ENCODE data around the gene RPL12. TPM values are rescaled to one million over a fixed set of nuclear protein-coding genes. Genes with fewer than 3 reads are reported as not detected.
"Not testable (repeated sequence)": the region's sequence is repeated elsewhere in the genome, so short reads cannot be mapped to it uniquely, and the experiment has no call there.

The RPL12 gene
- total RNA-seq, 1 donor from 2014 or later, result 764 TPM

DNA sequence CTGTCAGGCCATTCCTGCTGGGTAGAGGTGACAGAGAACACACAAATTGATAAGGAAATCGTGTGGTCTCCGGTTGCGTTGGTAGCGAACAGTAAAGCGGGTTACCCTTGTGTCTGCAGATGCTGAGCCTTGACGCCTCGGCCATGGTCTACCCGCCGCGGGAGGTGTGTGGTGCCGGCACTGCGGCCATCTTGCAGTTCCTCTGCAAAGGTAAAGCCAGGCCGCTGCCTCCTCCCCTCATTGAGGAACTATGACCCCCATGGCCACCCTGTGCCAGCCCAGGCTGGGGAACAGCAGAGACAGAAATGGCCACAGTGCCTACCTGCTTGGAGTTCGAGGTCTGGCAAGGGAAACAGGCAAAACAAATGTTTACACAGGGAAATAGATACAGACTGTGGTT, 16.4 kb upstream of the RPL12 start:
- DNase-seq (ENCODE audit: low spot score), result no peak

DNA sequence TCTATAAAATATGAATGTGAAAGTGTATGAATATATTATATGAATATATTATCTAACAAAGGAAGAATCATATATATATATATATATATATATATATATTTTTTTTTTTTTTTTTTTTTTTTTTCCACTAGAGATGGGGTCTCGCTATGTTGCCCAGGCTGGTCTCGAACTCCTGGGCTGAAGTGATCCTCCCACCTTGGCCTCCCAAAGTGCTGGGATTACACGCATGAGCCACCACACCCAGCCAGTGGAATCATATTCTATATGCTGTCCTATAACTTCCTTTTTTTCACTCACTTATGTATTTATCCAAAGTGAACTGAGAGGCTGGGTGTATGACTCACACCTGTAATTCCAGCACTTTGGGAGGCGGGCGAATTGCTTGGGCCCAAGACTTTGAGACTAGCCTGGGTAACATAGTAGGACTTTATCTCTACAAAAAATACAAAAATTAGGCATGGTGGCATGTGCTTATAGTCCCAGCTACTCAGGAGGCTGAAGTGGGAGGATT, 15.3 kb upstream of the RPL12 start:
- not testable (repeated sequence) for DNase-seq (ENCODE audit: low spot score)

DNA sequence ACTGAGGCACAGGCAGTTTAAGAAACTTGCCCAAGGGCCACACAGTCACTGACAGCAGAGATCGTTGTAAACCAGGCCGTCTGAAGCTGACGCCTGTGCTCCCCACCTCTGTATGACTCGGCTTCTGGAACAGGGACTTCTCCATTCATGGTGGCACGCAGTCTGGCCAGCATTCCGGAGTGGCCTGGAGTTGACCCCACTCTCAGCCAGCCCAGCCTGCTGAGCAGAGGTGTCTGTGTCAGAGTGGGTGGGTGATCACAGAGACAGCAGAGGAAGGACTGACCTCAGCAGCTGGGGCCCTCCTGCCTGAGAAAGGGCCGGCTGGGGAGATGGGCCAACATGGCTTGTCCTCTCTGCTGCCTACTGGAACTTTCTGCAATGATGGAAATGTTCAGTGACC, 12.7 kb upstream of the RPL12 start:
- no peak for DNase-seq (ENCODE audit: low spot score)

DNA sequence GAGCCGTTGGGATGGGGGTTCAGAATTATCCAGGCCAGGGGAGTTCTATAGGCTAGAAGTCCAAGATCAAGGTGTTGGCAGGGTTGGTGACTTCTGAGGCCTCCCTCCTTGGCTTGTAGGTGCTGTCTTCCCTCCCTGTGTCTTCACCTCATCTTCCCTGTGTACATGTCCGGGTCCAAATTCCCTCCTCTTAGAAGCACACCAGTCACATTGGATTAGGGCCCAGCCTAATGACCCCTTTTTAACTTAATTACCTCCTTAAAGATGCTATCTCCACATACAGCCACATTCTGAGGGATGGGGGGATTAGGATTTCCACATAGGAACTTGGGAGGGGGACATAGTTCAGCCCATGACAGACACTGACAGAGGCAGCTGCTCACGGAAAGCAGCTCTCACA, 12.2 kb upstream of the RPL12 start:
- DNase-seq (ENCODE audit: low spot score), result no peak

DNA sequence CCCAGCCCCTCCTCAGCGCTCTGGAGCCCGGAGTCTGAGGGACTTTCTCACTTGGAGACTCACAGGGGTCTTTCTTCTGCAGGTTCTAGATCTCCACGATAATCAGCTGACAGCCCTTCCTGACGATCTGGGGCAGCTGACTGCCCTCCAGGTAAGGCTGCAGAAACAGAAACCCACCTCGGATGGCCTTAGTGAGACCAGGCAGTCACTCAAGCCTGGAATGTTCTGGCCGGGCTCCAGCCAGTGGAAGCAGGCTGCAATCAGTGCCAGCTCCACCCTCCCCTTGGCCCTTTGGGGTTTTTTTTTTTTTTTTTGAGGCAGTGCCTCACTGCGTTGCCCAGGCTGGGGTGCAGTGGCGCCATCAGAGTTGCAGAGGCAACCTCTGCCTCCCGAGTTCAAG, 7.7 kb upstream of the RPL12 start:
- no peak for DNase-seq (ENCODE audit: low spot score)

GRCh38 chr9:127457191-127457878, 6.1 kb upstream of the RPL12 start:
- DNase-seq (ENCODE audit: low spot score), result no peak

GRCh38 chr9:127455324-127455992, 4.3 kb upstream of the RPL12 start:
- DNase-seq (ENCODE audit: low spot score), result no peak

GRCh38 chr9:127452691-127453090, 1.5 kb upstream of the RPL12 start:
- peak; percentile 65 for DNase-seq (ENCODE audit: low spot score)

DNA sequence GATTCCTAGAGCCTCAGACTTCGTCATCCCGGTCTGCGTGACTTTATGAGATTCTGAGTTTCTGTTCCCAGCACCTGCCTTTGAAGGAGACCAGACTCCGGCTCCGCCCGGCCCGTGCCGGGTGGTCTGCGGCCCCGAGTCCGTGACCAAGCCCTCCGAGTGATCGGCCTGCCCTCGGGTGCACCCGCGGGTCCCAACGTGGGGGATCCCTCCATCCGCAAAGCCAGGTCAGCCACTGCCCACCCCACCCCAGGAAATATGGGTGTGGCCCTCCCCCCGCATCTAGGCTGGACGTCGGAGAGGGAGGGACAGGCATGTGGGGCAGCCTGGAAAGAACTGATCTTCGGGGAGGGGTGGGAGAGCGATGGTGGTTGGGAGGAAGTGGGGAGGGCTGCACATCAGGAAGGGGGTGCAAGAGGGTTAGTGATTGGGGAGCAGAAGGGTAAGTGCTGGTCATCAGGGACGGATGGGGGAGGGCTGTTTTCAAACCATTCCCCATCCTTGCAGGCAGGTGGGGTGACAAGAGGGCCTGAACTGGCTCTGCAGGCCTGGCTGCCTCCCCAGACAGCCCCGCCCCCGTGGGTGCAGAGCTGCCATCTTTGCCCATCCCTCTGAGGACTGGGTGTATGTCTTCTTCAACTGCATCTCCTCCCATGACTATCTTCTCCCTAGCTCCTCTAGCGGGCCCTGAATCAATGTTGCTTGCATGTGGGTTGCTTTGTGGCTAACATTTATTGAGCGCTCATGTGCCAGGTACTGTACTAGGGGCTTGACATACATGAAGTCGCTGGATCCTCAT, 851 bp upstream of the RPL12 start:
- DNase-seq (ENCODE audit: low spot score), result peak; percentile 16

- no peak for DNase-seq (ENCODE audit: low spot score)
These were observed 327 bp upstream of the RPL12 start for GRCh38 chr9:127451608-127451857.

DNA sequence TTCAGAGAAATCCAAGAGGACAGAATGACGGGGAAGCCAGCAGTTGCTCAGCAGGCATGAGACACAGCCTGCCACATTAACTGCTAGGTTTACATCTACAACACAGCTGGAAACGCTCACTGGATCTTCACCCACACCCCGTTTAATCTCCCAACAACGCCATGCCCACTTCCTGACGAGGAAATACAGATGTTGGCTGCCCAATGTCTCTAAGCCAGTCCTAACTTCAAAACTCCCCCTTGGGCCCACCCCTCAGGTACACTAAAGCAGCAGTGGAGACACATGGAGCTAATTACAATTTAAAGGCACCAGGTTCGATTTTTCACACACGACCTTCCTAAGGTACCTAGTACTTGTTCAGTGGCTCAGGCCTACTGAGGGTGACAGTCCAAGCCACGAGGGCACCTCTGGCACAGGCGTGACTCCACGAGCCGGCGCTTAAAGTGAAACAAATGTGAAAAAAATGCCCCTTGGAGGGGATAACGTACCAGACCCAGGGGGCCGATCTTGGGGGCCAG, 904 bp downstream of the RPL12 start:
- peak; percentile 19 for DNase-seq (ENCODE audit: low spot score)

- no peak for DNase-seq (ENCODE audit: low spot score)
These were observed 1.8 kb downstream of the RPL12 start for GRCh38 chr9:127449332-127449966.

DNA sequence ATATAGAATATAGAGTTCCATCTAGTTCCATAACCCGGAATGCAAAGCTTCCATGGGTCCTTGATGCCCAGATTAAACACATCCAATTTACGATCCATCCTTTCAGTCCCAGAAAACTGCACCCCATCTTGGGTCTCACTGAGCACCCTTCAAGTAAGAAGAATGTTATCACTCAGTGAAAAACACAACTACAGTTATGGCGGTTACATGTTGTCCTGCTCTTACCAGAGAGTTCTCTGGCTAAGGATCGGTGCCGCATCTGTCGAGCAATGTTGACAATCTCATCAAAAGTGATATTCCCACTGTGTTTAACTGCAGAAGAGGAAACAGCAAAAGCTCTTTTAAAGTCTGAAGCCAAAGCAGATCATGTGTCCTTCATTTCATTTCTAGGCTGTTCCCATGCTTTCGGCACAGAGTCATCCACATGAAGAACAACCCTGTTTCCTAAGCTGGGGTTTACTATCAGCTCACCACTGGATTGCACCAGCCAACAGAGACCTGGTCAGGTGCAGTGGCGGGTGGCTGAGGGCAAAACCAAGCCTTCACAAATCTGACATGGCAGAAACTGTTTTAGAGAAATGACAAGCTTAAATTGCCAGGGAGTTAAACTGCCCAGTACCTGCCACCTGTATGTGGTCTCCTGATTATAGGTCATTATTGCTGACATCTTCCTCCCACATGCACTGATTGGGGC, 2.9 kb downstream of the RPL12 start:
- DNase-seq (ENCODE audit: low spot score), result no peak

GRCh38 chr9:127447416-127448111, 3.6 kb downstream of the RPL12 start:
- DNase-seq (ENCODE audit: low spot score), result no peak

GRCh38 chr9:127446713-127447415, 4.3 kb downstream of the RPL12 start:
- DNase-seq (ENCODE audit: low spot score), result no peak

DNA sequence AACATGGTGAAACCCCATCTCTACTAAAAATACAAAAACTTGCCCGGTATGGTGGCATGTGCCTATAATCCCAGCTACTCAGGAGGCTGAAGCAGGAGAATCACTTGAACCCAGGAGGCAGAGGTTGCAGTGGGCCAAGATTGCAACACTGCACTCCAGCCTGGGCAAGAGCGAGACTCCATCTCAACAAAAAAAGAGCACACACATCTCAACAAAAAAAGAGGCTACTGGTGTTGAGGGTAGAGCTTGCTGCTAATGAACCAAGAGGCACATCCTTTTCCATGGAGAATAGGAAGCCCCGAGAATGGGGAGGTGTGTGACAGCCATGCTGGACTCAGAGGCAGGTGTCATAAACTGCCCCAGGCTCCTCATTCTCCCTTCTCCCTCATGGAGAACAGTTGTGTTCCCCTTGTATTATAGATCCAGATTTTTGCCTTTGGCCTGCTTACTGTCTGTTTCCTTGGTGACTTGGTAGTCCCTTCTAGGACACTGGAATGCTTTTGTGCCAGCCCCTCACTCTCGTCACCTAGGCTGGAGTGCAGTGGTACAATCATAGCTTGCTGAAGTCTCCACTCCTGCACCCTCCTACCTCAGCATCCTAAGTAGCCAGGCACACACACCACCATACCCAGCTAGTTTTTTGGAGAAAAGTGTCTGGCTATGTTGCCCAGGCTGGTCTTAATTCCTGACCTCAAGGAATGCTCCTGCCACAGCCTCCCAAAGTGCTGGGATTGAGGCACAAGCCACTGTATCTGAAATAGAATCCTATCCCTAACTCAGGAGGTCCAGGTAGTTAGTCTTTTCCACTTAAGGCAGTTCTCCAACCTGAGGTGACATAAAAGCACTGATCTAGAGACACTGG, 5.1 kb downstream of the RPL12 start:
- DNase-seq (ENCODE audit: low spot score), result no peak

DNA sequence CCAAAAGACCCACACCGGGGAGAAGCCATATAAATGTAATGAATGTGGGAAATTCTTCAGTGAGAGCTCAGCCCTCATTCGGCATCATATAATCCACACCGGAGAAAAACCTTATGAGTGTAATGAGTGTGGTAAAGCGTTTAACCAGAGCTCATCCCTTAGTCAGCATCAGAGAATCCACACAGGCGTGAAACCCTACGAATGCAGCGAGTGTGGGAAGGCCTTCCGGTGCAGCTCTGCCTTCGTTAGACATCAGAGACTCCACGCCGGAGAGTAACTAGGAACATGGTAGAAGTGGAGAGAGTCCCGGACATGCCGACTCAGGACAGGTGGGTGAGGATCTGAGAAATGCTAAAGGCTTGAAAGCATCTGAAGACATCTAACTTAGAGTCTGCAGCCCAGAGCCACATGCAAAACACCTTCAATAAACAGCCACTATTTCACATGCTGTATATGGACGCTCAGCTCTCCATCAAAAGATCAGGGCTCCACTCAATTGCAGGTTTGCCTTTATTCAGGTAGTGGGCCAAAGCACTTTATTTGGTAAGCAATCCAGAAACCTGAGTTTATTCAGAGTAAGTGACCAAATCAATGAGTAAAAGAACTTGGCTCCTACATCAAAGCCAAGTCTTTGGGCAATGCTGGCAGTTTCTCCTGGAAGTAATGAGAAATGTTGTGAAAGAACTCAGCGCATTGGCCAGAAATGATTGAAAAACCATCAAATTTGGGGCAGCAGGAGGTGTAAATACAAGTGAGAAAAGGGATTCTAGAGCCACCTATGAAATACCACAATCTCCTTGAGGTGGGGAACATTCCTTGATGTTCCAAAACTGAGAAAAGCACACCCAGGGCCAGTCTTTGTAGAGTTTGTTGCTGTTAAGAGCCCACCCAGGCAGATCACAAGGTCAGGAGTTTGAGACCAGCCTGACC, 6.0 kb downstream of the RPL12 start:
- no peak for DNase-seq (ENCODE audit: low spot score)

GRCh38 chr9:127444283-127444920, 6.8 kb downstream of the RPL12 start:
- no peak for DNase-seq (ENCODE audit: low spot score)

All from mucosa of gallbladder (tissue), 1 donor.